Measurements from ENCODE around the gene TAS1R2.

The TAS1R2 gene

GRCh38 chr1:18799454-18799853, 60.0 kb downstream of the TAS1R2 start:
- Histone ChIP-seq H3K27me3 (peaks cover 0 to 44% of the 10 kb centered on the region in 2 donors), H3K4me3 (no peak overlapping the region), H3K27ac (no peak overlapping the region), H3K9me3 (no peaks in the 10 kb centered on the region), H3K4me1 (no peaks in the 10 kb centered on the region), H3K36me3 (no peaks in the 10 kb centered on the region)
- no peak for TF ChIP-seq CTCF (IDR thresholded peaks at IDR 0.05)
- DNase-seq: no peak
- intact Hi-C loops (cut with DNase I; ENCODE audit: low total_unique reads): no loop called here

- H3K27me3 ChIP-seq: peaks cover 0 to 44% of the 10 kb centered on the region in 2 donors
- no peak for TF ChIP-seq CTCF (IDR thresholded peaks at IDR 0.05)
- intact Hi-C loops (cut with DNase I; ENCODE audit: low total_unique reads): no loop called here
- no peak for DNase-seq
- no peaks in the 10 kb centered on the region for H3K4me1 ChIP-seq
- H3K36me3 ChIP-seq: no peaks in the 10 kb centered on the region
- H3K4me3 ChIP-seq: no peak overlapping the region
- no peaks in the 10 kb centered on the region for H3K9me3 ChIP-seq
- no peak overlapping the region for H3K27ac ChIP-seq
These were observed 60.5 kb downstream of the TAS1R2 start for GRCh38 chr1:18798946-18799345.

- Histone ChIP-seq H3K36me3 (no peaks in the 10 kb centered on the region), H3K4me1 (no peaks in the 10 kb centered on the region), H3K9me3 (no peaks in the 10 kb centered on the region), H3K27ac (no peak overlapping the region), H3K27me3 (peaks cover 0 to 44% of the 10 kb centered on the region in 2 donors), H3K4me3 (no peak overlapping the region)
- TF ChIP-seq CTCF (IDR thresholded peaks at IDR 0.05): no peak
- intact Hi-C loops (cut with DNase I; ENCODE audit: low total_unique reads): no loop called here
- no peak for DNase-seq
These were observed 60.9 kb downstream of the TAS1R2 start for GRCh38 chr1:18798533-18798932.

- intact Hi-C loops (cut with DNase I; ENCODE audit: low total_unique reads): no loop called here
- no peak for DNase-seq
- H3K27me3 ChIP-seq: peaks cover 0 to 59% of the 10 kb centered on the region in 2 donors
- H3K4me3 ChIP-seq: no peak overlapping the region
- H3K9me3 ChIP-seq: peaks cover 0 to 12% (median 11%) of the 10 kb centered on the region in 3 donors
- H3K27ac ChIP-seq: no peak overlapping the region
- no peaks in the 10 kb centered on the region for H3K4me1 ChIP-seq
- no peaks in the 10 kb centered on the region for H3K36me3 ChIP-seq
- no peak for TF ChIP-seq CTCF (IDR thresholded peaks at IDR 0.05)
These were observed 62.5 kb downstream of the TAS1R2 start for GRCh38 chr1:18796950-18797349.

- Histone ChIP-seq H3K27me3 (peaks cover 0 to 65% of the 10 kb centered on the region in 2 donors), H3K4me1 (no peaks in the 10 kb centered on the region), H3K36me3 (no peaks in the 10 kb centered on the region), H3K9me3 (peaks cover 0 to 12% (median 11%) of the 10 kb centered on the region in 3 donors), H3K4me3 (no peak overlapping the region), H3K27ac (no peak overlapping the region)
- no peak for DNase-seq
- TF ChIP-seq CTCF (IDR thresholded peaks at IDR 0.05): no peak
- intact Hi-C loops (cut with DNase I; ENCODE audit: low total_unique reads): no loop called here
These were observed 64.3 kb downstream of the TAS1R2 start for GRCh38 chr1:18795002-18795689.
